DMS79 (cell line): ENCODE measurements around the gene WFIKKN2.
"Not testable (repeated sequence)": the region's sequence is repeated elsewhere in the genome, so short reads cannot be mapped to it uniquely, and the experiment has no call there.

Experiments
- DNase-seq: peaks from one replicate; lab custom pipeline; 2025; lab: John Stamatoyannopoulos, UW

WFIKKN2 gene

DNA sequence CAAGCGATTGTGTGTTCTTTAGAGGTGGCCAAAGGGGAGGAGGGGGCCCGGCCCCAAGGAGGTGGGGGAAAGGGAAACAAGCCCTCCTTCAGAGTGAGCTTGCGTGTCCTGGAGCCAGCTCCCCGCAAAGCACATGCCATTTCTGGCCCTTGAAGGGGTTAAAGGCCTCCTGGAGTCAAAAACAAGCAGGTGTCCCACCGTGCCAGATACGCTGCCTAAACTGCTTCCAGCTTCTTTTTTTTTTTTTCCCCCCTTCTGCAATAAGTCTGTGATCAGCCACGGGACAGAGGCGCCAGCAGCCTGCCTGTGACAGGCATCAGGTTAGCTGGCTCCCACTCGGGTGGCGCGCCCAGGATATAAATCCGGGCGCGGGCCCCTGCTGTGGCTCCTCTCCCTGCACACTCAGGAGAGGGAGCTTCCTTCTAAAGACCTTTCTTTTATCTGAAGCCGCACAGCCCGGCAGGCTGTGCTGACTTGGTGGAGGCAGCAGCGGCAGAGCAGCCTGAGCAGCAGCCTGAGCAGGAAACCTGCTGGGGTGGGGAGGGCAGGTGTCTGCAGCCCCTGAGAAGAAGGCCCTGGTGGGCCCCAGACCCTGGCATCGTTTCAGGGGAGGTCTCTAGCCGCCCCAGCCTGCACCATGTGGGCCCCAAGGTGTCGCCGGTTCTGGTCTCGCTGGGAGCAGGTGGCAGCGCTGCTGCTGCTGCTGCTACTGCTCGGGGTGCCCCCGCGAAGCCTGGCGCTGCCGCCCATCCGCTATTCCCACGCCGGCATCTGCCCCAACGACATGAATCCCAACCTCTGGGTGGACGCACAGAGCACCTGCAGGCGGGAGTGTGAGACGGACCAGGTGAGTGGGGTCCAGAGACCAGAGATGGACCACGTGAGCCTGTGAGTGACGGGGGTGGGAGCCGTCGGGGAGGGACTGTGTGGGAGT, at the start of gene WFIKKN2:
WFIKKN2 (plus strand) TSS at position 286 of the 934 bp plus-strand sequence; CDS start at position 638, 352 bp downstream.
- DNase-seq: no peak

- peak; percentile 41 for DNase-seq
Measured at GRCh38 chr17:50785946-50786570, 49.3 kb upstream of the WFIKKN2 start.

DNA sequence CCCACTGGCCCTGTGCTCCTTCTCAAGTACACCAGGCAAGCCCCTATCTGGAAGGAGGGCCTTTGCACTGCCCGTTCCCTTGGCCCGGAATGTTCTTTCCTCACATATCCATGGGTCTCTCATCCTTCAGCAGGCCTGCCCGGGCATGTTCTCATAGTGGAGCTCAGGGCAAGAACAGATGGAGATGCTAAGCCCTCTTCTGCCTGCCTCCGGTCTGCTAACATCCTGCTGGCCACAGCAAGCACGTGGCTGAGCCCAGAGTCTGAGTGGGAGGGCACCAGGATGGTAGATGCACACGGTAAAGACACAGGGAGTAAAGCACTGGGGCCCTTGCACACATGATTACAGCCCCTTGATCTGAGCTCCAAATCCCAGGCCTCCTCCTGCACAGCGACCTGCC, 48.3 kb upstream of the WFIKKN2 start:
- DNase-seq: no peak

GRCh38 chr17:50790618-50791017, 44.8 kb upstream of the WFIKKN2 start:
- no peak for DNase-seq

DNA sequence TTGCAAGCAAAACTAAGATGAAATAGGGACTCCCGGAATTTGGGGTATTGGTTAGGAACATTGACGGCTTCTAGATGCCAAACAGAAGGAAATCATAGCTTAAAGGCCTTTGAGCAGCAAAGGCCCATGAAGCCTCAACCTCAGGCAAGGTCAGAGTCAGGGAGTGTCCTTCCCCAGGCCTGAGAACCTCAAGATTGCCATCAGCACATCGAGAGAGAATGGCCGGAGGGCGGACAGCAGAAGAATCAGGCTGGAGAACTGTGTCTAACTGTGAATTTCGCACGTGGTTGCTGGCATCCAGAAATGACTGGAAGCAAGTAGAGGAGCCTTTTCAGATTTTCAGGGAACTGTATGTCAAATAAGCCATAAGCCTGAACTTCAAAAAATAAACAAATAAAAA, 43.3 kb upstream of the WFIKKN2 start:
- DNase-seq: no peak

GRCh38 chr17:50793007-50793406, 42.4 kb upstream of the WFIKKN2 start:
- DNase-seq: no peak

GRCh38 chr17:50794361-50794760, 41.0 kb upstream of the WFIKKN2 start:
- DNase-seq: no peak

GRCh38 chr17:50797135-50797810, 38.1 kb upstream of the WFIKKN2 start:
- peak; percentile 33 for DNase-seq

DNA sequence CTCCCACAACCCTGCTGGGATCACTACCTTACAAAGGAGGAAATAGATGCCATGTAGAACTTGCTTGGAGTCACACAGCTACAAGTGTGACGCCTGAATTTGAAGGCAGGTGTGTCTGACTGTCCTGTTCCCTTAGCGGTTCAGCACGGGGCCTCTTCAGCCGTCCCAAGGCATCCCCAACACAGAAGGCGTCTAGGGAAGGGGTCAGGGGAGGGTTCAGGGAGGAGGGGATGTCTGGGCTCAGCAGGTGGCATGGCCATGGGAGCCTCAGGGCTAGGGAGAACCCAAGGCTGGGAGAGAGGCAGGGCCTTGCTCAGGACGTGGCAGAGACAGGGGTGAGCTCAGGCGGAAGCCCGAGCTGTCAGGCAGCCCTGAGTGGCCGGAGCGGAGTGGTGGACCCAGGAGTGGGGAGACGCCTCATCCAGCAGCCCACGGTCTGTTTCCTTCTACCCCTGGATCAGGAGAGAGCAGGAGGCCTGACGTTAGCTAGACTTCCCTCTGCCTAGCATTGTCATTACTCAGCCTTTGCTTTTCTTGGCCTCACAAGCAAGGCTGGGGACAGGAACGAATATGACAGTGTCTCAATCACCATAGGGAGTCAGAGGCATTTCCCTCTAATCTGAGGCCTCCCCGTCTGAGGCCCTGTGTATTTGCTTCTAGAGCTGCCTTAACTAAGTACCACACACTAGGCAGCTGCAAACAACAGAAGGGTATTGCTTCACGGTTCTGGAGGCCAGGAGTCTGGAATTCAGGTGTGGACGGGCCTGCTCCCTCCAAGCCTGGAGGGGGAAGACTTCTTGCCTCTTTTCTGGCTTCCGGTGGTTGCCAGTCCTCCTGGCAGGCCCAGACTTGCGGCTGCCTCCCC, 36.7 kb upstream of the WFIKKN2 start:
- DNase-seq: no peak

GRCh38 chr17:50799582-50799981, 35.8 kb upstream of the WFIKKN2 start:
- no peak for DNase-seq

DNA sequence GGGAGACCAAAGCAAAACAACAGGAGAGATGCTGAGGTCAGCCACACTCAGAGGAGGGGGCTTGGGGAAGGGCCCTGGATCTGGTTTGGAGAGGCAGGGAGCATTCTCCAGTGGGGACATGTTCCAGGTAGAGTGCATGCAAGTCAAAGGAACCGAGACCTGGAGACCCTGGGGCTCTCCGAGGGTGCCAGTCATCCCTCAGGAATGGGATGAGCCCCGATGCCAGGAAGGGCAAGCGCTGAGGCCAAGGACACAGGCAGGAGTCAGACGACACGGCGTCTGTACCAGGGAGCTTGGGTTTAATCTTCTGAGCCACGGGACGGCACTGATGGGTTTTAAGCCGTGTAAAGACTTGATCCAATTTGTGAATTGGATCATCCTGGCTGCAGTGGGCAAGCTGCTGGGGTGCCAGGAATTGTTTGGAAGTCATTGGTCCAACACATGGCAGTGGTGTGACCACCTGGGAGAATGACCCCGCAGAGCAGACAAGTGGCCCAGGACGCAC, 35.1 kb upstream of the WFIKKN2 start:
- DNase-seq: no peak

GRCh38 chr17:50802609-50803571, 32.5 kb upstream of the WFIKKN2 start:
- DNase-seq: no peak

GRCh38 chr17:50803676-50804075, 31.7 kb upstream of the WFIKKN2 start:
- DNase-seq: no peak

DNA sequence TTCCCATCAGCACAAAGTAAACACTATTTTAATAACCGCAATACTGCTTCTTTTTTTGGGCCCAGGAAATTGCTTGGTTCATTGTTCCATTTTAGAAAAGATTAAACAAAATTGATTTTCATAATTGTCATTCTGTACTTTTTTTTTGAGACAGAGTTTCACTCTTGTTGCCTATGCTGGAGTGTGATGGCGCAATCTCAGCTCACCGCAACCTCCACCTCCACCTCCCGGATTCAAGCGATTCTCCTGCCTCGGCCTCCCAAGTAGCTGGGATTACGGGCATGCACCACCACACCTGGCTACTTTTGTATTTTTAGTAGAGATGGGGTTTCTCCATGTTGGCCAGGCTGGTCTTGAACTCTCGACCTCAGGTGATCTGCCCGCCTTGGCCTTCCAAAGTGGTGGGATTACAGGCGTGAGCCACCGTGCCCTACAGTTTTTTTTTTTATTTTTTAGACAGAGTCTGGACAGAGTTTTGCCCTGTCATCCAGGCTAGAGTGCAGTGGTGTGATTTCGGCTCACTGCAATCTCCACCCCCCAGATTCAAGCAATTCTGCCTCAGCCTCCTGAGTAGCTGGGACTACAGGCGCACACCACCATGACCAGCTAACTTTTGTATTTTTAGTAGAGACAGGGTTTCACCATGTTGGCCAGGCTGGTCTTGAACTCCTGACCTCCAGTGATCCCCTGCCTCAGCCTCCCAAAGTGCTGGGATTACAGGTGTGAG, 30.5 kb upstream of the WFIKKN2 start:
- not testable (repeated sequence) for DNase-seq

- DNase-seq: no peak
Measured at GRCh38 chr17:50805486-50805885, 29.9 kb upstream of the WFIKKN2 start.

- DNase-seq: no peak
Measured at GRCh38 chr17:50806141-50806643, 29.2 kb upstream of the WFIKKN2 start.

GRCh38 chr17:50807009-50807408, 28.4 kb upstream of the WFIKKN2 start:
- DNase-seq: no peak

DNA sequence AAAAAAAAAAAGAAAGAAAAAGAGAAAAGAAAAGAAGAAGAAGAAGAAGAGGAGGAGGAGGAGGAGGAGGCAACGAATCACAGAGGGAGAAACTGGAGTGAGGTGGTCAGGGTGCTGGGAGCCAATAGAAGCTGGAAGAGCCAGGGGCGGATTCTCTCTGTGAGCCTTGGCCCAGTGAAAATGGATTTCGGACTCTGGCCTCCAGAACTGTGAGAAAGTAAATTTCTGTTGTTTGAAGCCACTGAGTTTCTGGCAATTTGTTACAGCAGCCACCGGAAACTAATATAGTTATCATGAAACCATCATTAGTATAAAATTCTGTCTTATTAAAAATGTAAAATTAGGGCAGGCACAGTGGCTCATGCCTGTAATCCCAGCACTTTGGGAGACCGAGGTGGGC, 27.7 kb upstream of the WFIKKN2 start:
- no peak for DNase-seq

- DNase-seq: no peak
Measured at GRCh38 chr17:50808413-50808812, 27.0 kb upstream of the WFIKKN2 start.
